OCI-LY1 (cell line): ENCODE data around the gene PRR18.

Source experiments
- H2AFZ ChIP-seq: fragments of 200-600 bp; sonication (generic), shearing (Covaris generic); 2 replicates; pipeline ENCODE4 v1.6.0; 2014; ENCODE audit warnings: antibody characterized with exemption, mild to moderate bottlenecking, low read length
- H3F3A ChIP-seq: fragments of 200-600 bp; sonication (generic), shearing (Covaris generic); 2 replicates; pipeline ENCODE4 v1.6.0; 2014; ENCODE audit warnings: mild to moderate bottlenecking, antibody characterized with exemption, low read length, moderate library complexity; ENCODE audit not compliant: insufficient read depth
- H3K27ac ChIP-seq: fragments of 200-600 bp; sonication (generic); 2 replicates; pipeline ENCODE4 v1.5.1; 2014; ENCODE audit warnings: low read length, mixed run types, mild to moderate bottlenecking, low read depth; ENCODE audit not compliant: poor library complexity, severe bottlenecking
- H3K27me3 ChIP-seq: fragments of 200-600 bp; sonication (generic); 2 replicates; pipeline ENCODE4 v1.6.0; 2014; ENCODE audit warnings: antibody characterized with exemption, mild to moderate bottlenecking, low read length, moderate library complexity; ENCODE audit not compliant: insufficient read depth
- H3K36me3 ChIP-seq: fragments of 200-600 bp; sonication (generic); 2 replicates; pipeline ENCODE4 v1.6.1; 2014; ENCODE audit warnings: mild to moderate bottlenecking, antibody characterized with exemption, low read length, moderate library complexity, mixed read lengths; ENCODE audit not compliant: insufficient read depth
- H3K4me1 ChIP-seq: fragments of 200-600 bp; sonication (generic); 2 replicates; pipeline ENCODE4 v1.5.1; 2014; ENCODE audit warnings: mild to moderate bottlenecking, low read length, moderate library complexity; ENCODE audit not compliant: insufficient read depth, severe bottlenecking
- H3K4me2 ChIP-seq: fragments of 200-600 bp; sonication (generic), shearing (Covaris generic); 2 replicates; pipeline ENCODE4 v1.6.1; 2014; ENCODE audit warnings: low read length
- H3K4me3 ChIP-seq: fragments of 200-600 bp; sonication (generic); 2 replicates; pipeline ENCODE4 v1.5.1; 2014; ENCODE audit warnings: low read length, low read depth, mild to moderate bottlenecking, mixed read lengths; ENCODE audit not compliant: poor library complexity, severe bottlenecking
- H3K79me2 ChIP-seq: fragments of 200-600 bp; shearing (Covaris generic); 2 replicates; pipeline ENCODE4 v1.6.1; 2016; ENCODE audit warnings: mixed run types, low read length, mixed read lengths; ENCODE audit not compliant: insufficient read depth
- H3K9ac ChIP-seq: fragments of 200-600 bp; sonication (generic), shearing (Covaris generic); 2 replicates; pipeline ENCODE4 v1.6.1; 2014; ENCODE audit warnings: mild to moderate bottlenecking, low read length, mixed read lengths
- H3K9me2 ChIP-seq: fragments of 200-600 bp; sonication (generic), shearing (Covaris generic); 2 replicates; pipeline ENCODE4 v1.6.1; 2014; ENCODE audit warnings: low read depth, mild to moderate bottlenecking, low read length, mixed read lengths
- H3K9me3 ChIP-seq: fragments of 200-600 bp; shearing (Covaris generic); 2 replicates; pipeline ENCODE4 v1.6.1; 2014; ENCODE audit warnings: low read length, mixed read lengths
- H4K20me1 ChIP-seq: fragments of 200-600 bp; sonication (generic), shearing (Covaris generic); 2 replicates; pipeline ENCODE4 v1.6.0; 2016; ENCODE audit warnings: mild to moderate bottlenecking, low read length; ENCODE audit not compliant: insufficient read depth
- CTCF ChIP-seq: fragments of 200-600 bp; sonication (generic), shearing (Covaris generic); IDR thresholded peaks from 2 replicates; pipeline ENCODE4 v1.5.1; 2017; ENCODE audit warnings: mild to moderate bottlenecking, antibody characterized with exemption, low read length, moderate library complexity, mixed read lengths
- EZH2 ChIP-seq: fragments of 200-600 bp; sonication (generic), shearing (Covaris generic); IDR thresholded peaks from 2 replicates; pipeline ENCODE4 v1.8.0; 2017; ENCODE audit warnings: borderline replicate concordance, mixed run types, mild to moderate bottlenecking, antibody characterized with exemption, low read length, moderate library complexity, mixed read lengths

The PRR18 gene

GRCh38 chr6:166267526-166267925 lies 40.7 kb downstream of the PRR18 start:
- H3K9me3 ChIP-seq: no peaks in the 10 kb centered on the region
- H3K27ac ChIP-seq: no peak overlapping the region
- no peak overlapping the region for H3K4me2 ChIP-seq
- no peaks in the 10 kb centered on the region for H3F3A ChIP-seq
- no peaks in the 10 kb centered on the region for H3K36me3 ChIP-seq
- H2AFZ ChIP-seq: no peak overlapping the region
- no peaks in the 10 kb centered on the region for H4K20me1 ChIP-seq
- no peak overlapping the region for H3K9ac ChIP-seq
- no peaks in the 10 kb centered on the region for H3K79me2 ChIP-seq
- no peak for TF ChIP-seq EZH2
- no peak for TF ChIP-seq CTCF
- no peaks in the 10 kb centered on the region for H3K9me2 ChIP-seq
- no peaks in the 10 kb centered on the region for H3K4me1 ChIP-seq
- no peak overlapping the region for H3K4me3 ChIP-seq
- peaks cover 6% of the 10 kb centered on the region; the same call in 1 of the 2 replicates for H3K27me3 ChIP-seq

- Histone ChIP-seq H3K4me3 (no peak overlapping the region), H3K4me1 (no peaks in the 10 kb centered on the region), H3K9me3 (no peaks in the 10 kb centered on the region), H2AFZ (no peak overlapping the region), H3K27me3 (peaks cover 6% of the 10 kb centered on the region; the same call in 1 of the 2 replicates), H3K4me2 (no peak overlapping the region), H3K27ac (no peak overlapping the region), H3K79me2 (no peaks in the 10 kb centered on the region), H4K20me1 (no peaks in the 10 kb centered on the region), H3F3A (no peaks in the 10 kb centered on the region), H3K9me2 (no peaks in the 10 kb centered on the region), H3K9ac (no peak overlapping the region), H3K36me3 (no peaks in the 10 kb centered on the region)
- TF ChIP-seq CTCF: no peak
- TF ChIP-seq EZH2: no peak
Observed at GRCh38 chr6:166266336-166266735, 41.9 kb downstream of the PRR18 start.

GRCh38 chr6:166262743-166263515 lies 45.3 kb downstream of the PRR18 start:
- Histone ChIP-seq H3K9me3 (no peaks in the 10 kb centered on the region), H2AFZ (no peak overlapping the region), H4K20me1 (no peaks in the 10 kb centered on the region), H3K36me3 (no peaks in the 10 kb centered on the region), H3K4me1 (peaks cover 9% of the 10 kb centered on the region), H3K9me2 (no peaks in the 10 kb centered on the region), H3F3A (no peaks in the 10 kb centered on the region), H3K9ac (no peak overlapping the region), H3K27me3 (peaks cover 4% of the 10 kb centered on the region; the same call in 1 of the 2 replicates), H3K4me3 (no peak overlapping the region), H3K4me2 (no peak overlapping the region), H3K27ac (no peak overlapping the region), H3K79me2 (no peaks in the 10 kb centered on the region)
- no peak for TF ChIP-seq EZH2
- TF ChIP-seq CTCF: no peak
